H1 (cell line): ENCODE data around the gene ZNF143. TPM values are rescaled to one million over a fixed set of nuclear protein-coding genes. Genes with fewer than 3 reads are reported as not detected.
"Not testable (repeated sequence)": the region's sequence is repeated elsewhere in the genome, so short reads cannot be mapped to it uniquely, and the experiment has no call there.

Experiments
- CTCF ChIA-PET: fragments of 300-600 bp; sonication (Branson Sonifier 250); formaldehyde crosslinking; loops from one replicate; lab custom pipeline; 2021; ENCODE audit not compliant: partially characterized antibody; lab: Charles Lee
- POLR2A ChIA-PET: fragments of 300-600 bp; sonication (Branson Sonifier 250); formaldehyde crosslinking; loops from one replicate; lab custom pipeline; 2021; ENCODE audit warnings: inconsistent platforms; ENCODE audit not compliant: partially characterized antibody; lab: Charles Lee
- DNase-seq, 2 experiments: peaks; one replicate each; pipeline versions ENCODE4 v3.0.0 to v3.0.0-alpha.2; 2010 to 2022; ENCODE audit warnings: low spot score in 2 of 2, low read depth in 1 of 2, mixed read lengths in 1 of 2
- FAIRE-seq: peaks from 2 replicates; lab custom pipeline; 2011; peaks lifted over from hg19 to GRCh38; lab: Jason Lieb, UNC
- H2AFZ ChIP-seq: 2 replicates; pipeline ENCODE4 v1.8.1; 2012; ENCODE audit warnings: low read length, inconsistent platforms
- H2AK5ac ChIP-seq: 2 replicates; pipeline ENCODE4 v1.6.1; 2013; ENCODE audit warnings: low read depth, low read length
- H2BK120ac ChIP-seq: replicated peaks from 2 replicates; pipeline ENCODE3; 2013; ENCODE audit warnings: low read depth, low read length, inconsistent platforms
- H2BK12ac ChIP-seq: 2 replicates; pipeline ENCODE4 v1.6.1; 2013; ENCODE audit warnings: low read depth, low read length
- H2BK15ac ChIP-seq: 2 replicates; pipeline ENCODE4 v1.6.1; 2013; ENCODE audit warnings: low read length
- H2BK20ac ChIP-seq: 2 replicates; pipeline ENCODE4 v1.6.1; 2013; ENCODE audit warnings: low read length
- H2BK5ac ChIP-seq: 2 replicates; pipeline ENCODE4 v1.6.1; 2013; ENCODE audit warnings: low read depth, low read length
- H3K14ac ChIP-seq: 2 replicates; pipeline ENCODE4 v1.6.1; 2013; ENCODE audit warnings: inconsistent platforms; ENCODE audit not compliant: insufficient read length
- H3K18ac ChIP-seq: 2 replicates; pipeline ENCODE4 v1.6.1; 2013; ENCODE audit warnings: low read length; ENCODE audit errors: extremely low read depth
- H3K23ac ChIP-seq: 2 replicates; pipeline ENCODE4 v1.6.1; 2013; ENCODE audit warnings: inconsistent platforms; ENCODE audit not compliant: insufficient read length
- H3K23me2 ChIP-seq: 2 replicates; pipeline ENCODE4 v1.6.1; 2013; ENCODE audit warnings: low read depth, low read length
- H3K27ac ChIP-seq: 2 replicates; pipeline ENCODE4 v1.6.1; 2011; ENCODE audit warnings: low read depth, low read length, inconsistent platforms
- H3K27me3 ChIP-seq, 4 experiments: replicated peaks in 1 of 4; 1 replicate in 1 of 4; 2 replicates in 3 of 4; pipeline versions ENCODE4 v1.6.1 to v1.8.1; 2011 to 2013; ENCODE audit warnings: low read length in 3 of 4, mild to moderate bottlenecking in 3 of 4, inconsistent platforms in 2 of 4, mixed read lengths in 2 of 4, moderate library complexity in 1 of 4; ENCODE audit not compliant: control insufficient read depth in 3 of 4, insufficient read depth in 3 of 4; ENCODE audit errors: extremely low read depth in 1 of 4
- H3K36me3 ChIP-seq, 4 experiments: 2 replicates each; pipeline versions ENCODE4 v1.6.1 to v1.8.1; 2011 to 2013; ENCODE audit warnings: mild to moderate bottlenecking in 4 of 4, low read length in 3 of 4, moderate library complexity in 2 of 4, control low read depth in 1 of 4, inconsistent platforms in 1 of 4; ENCODE audit not compliant: insufficient read depth in 4 of 4, control insufficient read depth in 2 of 4
- H3K4ac ChIP-seq: replicated peaks from 2 replicates; pipeline ENCODE3; 2013; ENCODE audit warnings: low read length, low read depth, mixed read lengths, inconsistent platforms; ENCODE audit not compliant: insufficient read length
- H3K4me1 ChIP-seq, 4 experiments: replicated peaks in 1 of 4; 1 replicate in 1 of 4; 2 replicates in 3 of 4; pipeline versions ENCODE4 v1.6.1 to v1.8.1; 2011 to 2013; ENCODE audit warnings: low read length in 3 of 4, inconsistent platforms in 2 of 4, mixed read lengths in 1 of 4; ENCODE audit not compliant: insufficient read depth in 4 of 4, control insufficient read depth in 3 of 4
- H3K4me2 ChIP-seq, 2 experiments: 2 replicates each; pipeline versions ENCODE4 v1.6.1 to v1.8.1; 2011 to 2013; ENCODE audit warnings: low read depth in 2 of 2, low read length in 2 of 2, control low read depth in 1 of 2, inconsistent platforms in 1 of 2, mild to moderate bottlenecking in 1 of 2; ENCODE audit not compliant: insufficient read depth in 1 of 2
- H3K4me3 ChIP-seq, 4 experiments: fragments of 200-600, 300-600 bp in 1 of 4; sonication (generic), shearing (Covaris generic), sonication (Bioruptor Twin) in 1 of 4; 2 replicates each; pipeline versions ENCODE4 v1.5.1 to v1.8.1; 2011 to 2016; ENCODE audit warnings: low read length in 4 of 4, low read depth in 3 of 4, control low read depth in 2 of 4, inconsistent platforms in 2 of 4, mild to moderate bottlenecking in 2 of 4, mixed read lengths in 1 of 4, moderate library complexity in 1 of 4; ENCODE audit not compliant: insufficient read depth in 2 of 4; ENCODE audit errors: extremely low read depth in 1 of 4
- H3K56ac ChIP-seq: replicated peaks from 2 replicates; pipeline ENCODE3; 2013; ENCODE audit warnings: low read depth, mild to moderate bottlenecking, mixed read lengths, low read length, inconsistent platforms; ENCODE audit not compliant: insufficient read length
- H3K79me1 ChIP-seq: 2 replicates; pipeline ENCODE4 v1.6.1; 2013; ENCODE audit warnings: low read depth, low read length, control low read depth
- H3K79me2 ChIP-seq, 2 experiments: 2 replicates each; pipeline versions ENCODE4 v1.6.1 to v1.8.1; 2012 to 2013; ENCODE audit warnings: low read length in 2 of 2, mild to moderate bottlenecking in 2 of 2, inconsistent platforms in 1 of 2; ENCODE audit not compliant: insufficient read depth in 2 of 2, control insufficient read depth in 1 of 2
- H3K9ac ChIP-seq, 4 experiments: replicated peaks in 1 of 4; 1 replicate in 1 of 4; 2 replicates in 3 of 4; pipeline versions ENCODE4 v1.6.1 to v1.8.1; 2011 to 2013; ENCODE audit warnings: low read depth in 3 of 4, low read length in 3 of 4, control low read depth in 2 of 4, mild to moderate bottlenecking in 2 of 4, moderate library complexity in 2 of 4, inconsistent platforms in 1 of 4; ENCODE audit errors: extremely low read depth in 1 of 4
- H3K9me3 ChIP-seq, 2 experiments: 2 replicates each; pipeline versions ENCODE4 v1.6.1 to v1.8.1; 2012 to 2013; ENCODE audit warnings: mild to moderate bottlenecking in 2 of 2, moderate library complexity in 2 of 2, control low read depth in 1 of 2, inconsistent platforms in 1 of 2, low read depth in 1 of 2, low read length in 1 of 2, mixed read lengths in 1 of 2; ENCODE audit not compliant: insufficient read depth in 2 of 2
- H4K20me1 ChIP-seq, 2 experiments: replicated peaks in 1 of 2; 2 replicates each; pipeline versions ENCODE3 to v1.8.1; 2011 to 2013; ENCODE audit warnings: inconsistent platforms in 2 of 2, low read length in 2 of 2, mild to moderate bottlenecking in 1 of 2; ENCODE audit not compliant: insufficient read depth in 2 of 2, control insufficient read depth in 1 of 2
- H4K5ac ChIP-seq: 2 replicates; pipeline ENCODE4 v1.6.1; 2013; ENCODE audit warnings: low read length, low read depth, mixed read lengths, inconsistent platforms; ENCODE audit not compliant: insufficient read length
- H4K8ac ChIP-seq: 2 replicates; pipeline ENCODE4 v1.8.0; 2013; ENCODE audit warnings: mild to moderate bottlenecking, moderate library complexity, low read length, inconsistent platforms; ENCODE audit not compliant: insufficient read depth; ENCODE audit errors: extremely low read depth
- H4K91ac ChIP-seq: replicated peaks from 2 replicates; pipeline ENCODE3; 2013; ENCODE audit warnings: low read length, mixed read lengths, inconsistent platforms; ENCODE audit not compliant: insufficient read length
- EP300 ChIP-seq, 2 experiments: IDR thresholded peaks; 1 replicate in 1 of 2; 2 replicates in 1 of 2; pipeline ENCODE4 v1.6.1; 2011 to 2012; ENCODE audit warnings: low read depth in 2 of 2, low read length in 2 of 2, mild to moderate bottlenecking in 2 of 2, borderline replicate concordance in 1 of 2, inconsistent platforms in 1 of 2, moderate library complexity in 1 of 2
- TEAD4 ChIP-seq: IDR thresholded peaks from 2 replicates; pipeline ENCODE4 v1.6.1; 2012; ENCODE audit warnings: low read depth, low read length, inconsistent platforms, mixed read lengths
- WGBS, 2 experiments: shearing (Covaris generic) in 1 of 2; methylation state at CpG; one replicate each; pipeline versions ENCODE4 v1.1.6 to v1.1.7; 2013 to 2015; ENCODE audit warnings: low lambda C conversion rate in 2 of 2, mixed read lengths in 2 of 2, inconsistent platforms in 1 of 2, low coverage in 1 of 2, missing lambda C conversion rate in 1 of 2; ENCODE audit not compliant: insufficient replicate concordance in 2 of 2, insufficient coverage in 1 of 2, insufficient read length in 1 of 2; ENCODE audit errors: extremely low coverage in 1 of 2, missing lambda C conversion rate in 1 of 2; 5-methylcytosine and 5-hydroxymethylcytosine counted together
- polyA plus RNA-seq, 7 experiments: library from polyadenylated mRNA; depleted of rRNA in 3 of 7; stranded (reverse) in 5 of 7; unstranded in 2 of 7; fragments of >200 nt in 5 of 7; fragments of 200-250 nt in 2 of 7; gene quantifications; 1 replicate in 5 of 7; 2 replicates in 1 of 7; 4 replicates in 1 of 7; pipeline versions ENCODE4 v1.2.1 to v1.2.3, GENCODE V29; 2011 to 2013; ENCODE audit warnings: missing spikeins in 2 of 7, mixed read lengths in 2 of 7
- total RNA-seq: library from RNA; stranded (reverse); fragmentation: NEBNext Ultra II Directional; extraction: Animal tissue kit (Norgen Biotek cat#: 25700); gene quantifications from 2 replicates; pipeline ENCODE4 v1.2.1, GENCODE V29; 2021

Gene ZNF143
- total and polyA plus RNA-seq, 2 of the 8 experiments (the other 6 are each of a cell fraction or from before 2014, with no cell fraction given) = 43.0 to 69.2 TPM

GRCh38 chr11:9452023-9452422 lies 8.8 kb upstream of the ZNF143 start:
- H4K20me1 ChIP-seq, H3K18ac ChIP-seq, H3K4me3 ChIP-seq, H3K9ac ChIP-seq, H3K27ac ChIP-seq, H3K36me3 ChIP-seq, H2AK5ac ChIP-seq, H2BK15ac ChIP-seq, H2BK20ac ChIP-seq, H4K5ac ChIP-seq, H3K14ac ChIP-seq, H2BK12ac ChIP-seq, H2BK5ac ChIP-seq, H3K56ac ChIP-seq, FAIRE-seq, DNase-seq, H4K8ac ChIP-seq, H3K79me2 ChIP-seq, H3K79me1 ChIP-seq, H3K4ac ChIP-seq, H3K4me1 ChIP-seq, H3K9me3 ChIP-seq, H3K4me2 ChIP-seq, H4K91ac ChIP-seq, H2AFZ ChIP-seq, H3K23ac ChIP-seq, H3K27me3 ChIP-seq, H2BK120ac ChIP-seq, CTCF ChIA-PET, H3K23me2 ChIP-seq: not testable (repeated sequence)
- 92% methylated on average over 7 of the region's 7 CpGs; no CpG with 5 or more reads in 1 of the 2 experiments for WGBS, 2 experiments
- TF ChIP-seq EP300 (IDR thresholded peaks at IDR 0.05; ENCODE audit: borderline replicate concordance in 1 of 2, low read depth in 2 of 2, low read length in 2 of 2) = peak in 1 of 2 experiments; percentile 71; a peak in 1 of 3 replicates
- TF ChIP-seq TEAD4 = peak; percentile 70; the same call in 1 of the 2 replicates
- POLR2A ChIA-PET = interaction anchor here (6.5 kb wide), 1 partner anchor 9 kb away, joined by 78 read pairs; the partner anchor contains the start of gene ZNF143
